HEK293 (cell line): ENCODE data around the gene MAML1.

ENCODE experiments used
- CTCF ChIA-PET: fragments of 350-600 bp; formaldehyde crosslinking; extraction: SDS; loops from one replicate; lab custom pipeline; 2021; ENCODE audit warnings: antibody characterized with exemption; lab: Yijun Ruan, JAX
- POLR2A ChIA-PET: fragments of 300-600 bp; formaldehyde crosslinking; extraction: SDS; loops from one replicate; lab custom pipeline; 2020; ENCODE audit warnings: antibody characterized with exemption, inconsistent platforms; lab: Yijun Ruan, JAX
- H3K27ac ChIP-seq: fragments of 200-500 bp; sonication (Bioruptor generic); 2 replicates; pipeline ENCODE4 v1.5.1; 2014; ENCODE audit warnings: low read depth, low read length, control low read depth, inconsistent platforms; ENCODE audit errors: extremely low read depth
- H3K36me3 ChIP-seq, 2 experiments: fragments of 200-500 bp in 1 of 2; sonication (Bioruptor generic) in 1 of 2; 1 replicate in 1 of 2; 2 replicates in 1 of 2; pipeline ENCODE4 v1.5.1; 2014 to 2017; ENCODE audit warnings: inconsistent platforms in 2 of 2, low read length in 2 of 2; ENCODE audit not compliant: control insufficient read depth in 2 of 2, insufficient read depth in 1 of 2
- H3K4me1 ChIP-seq: fragments of 200-500 bp; sonication (Bioruptor generic); 2 replicates; pipeline ENCODE4 v1.5.1; 2014; ENCODE audit warnings: mild to moderate bottlenecking, low read length, inconsistent platforms; ENCODE audit not compliant: control insufficient read depth, insufficient read depth
- H3K4me3 ChIP-seq: 2 replicates; pipeline ENCODE4 v1.5.1; 2011; ENCODE audit warnings: low read depth, mild to moderate bottlenecking, control low read depth, low read length, moderate library complexity
- H3K9me3 ChIP-seq: fragments of 200-500 bp; sonication (Bioruptor generic); 2 replicates; pipeline ENCODE4 v1.5.1; 2014; ENCODE audit warnings: low read depth, low read length, inconsistent platforms; ENCODE audit not compliant: control insufficient read depth, insufficient read depth
- FEZF1 ChIP-seq: fragments of 450-650 bp; formaldehyde crosslinking; IDR thresholded peaks from 2 replicates; pipeline ENCODE4 v1.5.1; 2016; ENCODE audit warnings: missing biosample characterization, missing genetic modification characterization
- IKZF3 ChIP-seq: fragments of 450-650 bp; IDR thresholded peaks from 2 replicates; pipeline ENCODE4 v1.5.0; 2018; ENCODE audit warnings: missing biosample characterization, mild to moderate bottlenecking, missing genetic modification characterization, moderate library complexity
- RBAK ChIP-seq: fragments of 450-650 bp; formaldehyde crosslinking; IDR thresholded peaks from 2 replicates; pipeline ENCODE4 v1.5.1; 2016; ENCODE audit warnings: missing biosample characterization, missing genetic modification characterization
- ZNF138 ChIP-seq: fragments of 450-650 bp; formaldehyde crosslinking; IDR thresholded peaks from 2 replicates; pipeline ENCODE4 v1.5.1; 2016; ENCODE audit warnings: missing biosample characterization, missing genetic modification characterization, borderline replicate concordance
- ZNF292 ChIP-seq: fragments of 450-650 bp; formaldehyde crosslinking; IDR thresholded peaks from 2 replicates; pipeline ENCODE4 v1.5.1; 2016; ENCODE audit warnings: low read depth, missing biosample characterization, missing genetic modification characterization, borderline replicate concordance
- ZNF37A ChIP-seq: fragments of 450-650 bp; IDR thresholded peaks from 2 replicates; pipeline ENCODE4 v1.5.1; 2018; ENCODE audit warnings: missing biosample characterization, missing genetic modification characterization
- ZNF391 ChIP-seq: fragments of 450-650 bp; formaldehyde crosslinking; IDR thresholded peaks from 2 replicates; pipeline ENCODE4 v1.5.1; 2016; ENCODE audit warnings: low read depth, missing biosample characterization, missing genetic modification characterization, borderline replicate concordance
- ZNF426 ChIP-seq: fragments of 450-650 bp; formaldehyde crosslinking; IDR thresholded peaks from 2 replicates; pipeline ENCODE4 v1.5.1; 2017; ENCODE audit warnings: missing biosample characterization, missing genetic modification characterization, mild to moderate bottlenecking, inconsistent platforms, moderate library complexity
- ZNF514 ChIP-seq: fragments of 450-650 bp; formaldehyde crosslinking; IDR thresholded peaks from 2 replicates; pipeline ENCODE4 v1.5.1; 2016; ENCODE audit warnings: missing biosample characterization, missing genetic modification characterization
- ZNF776 ChIP-seq: fragments of 450-650 bp; formaldehyde crosslinking; IDR thresholded peaks from 2 replicates; pipeline ENCODE4 v1.5.0; 2017; ENCODE audit warnings: missing biosample characterization, missing genetic modification characterization, borderline replicate concordance
- ZNF792 ChIP-seq: fragments of 450-650 bp; formaldehyde crosslinking; IDR thresholded peaks from 2 replicates; pipeline ENCODE4 v1.5.1; 2016; ENCODE audit warnings: missing biosample characterization, missing genetic modification characterization
- TF ChIP-seq, protein P1 (sequence below): fragments of 450-650 bp; formaldehyde crosslinking; IDR thresholded peaks from 2 replicates; pipeline ENCODE4 v1.5.1; 2016; ENCODE audit warnings: missing biosample characterization, missing genetic modification characterization
- TF ChIP-seq, protein P2 (sequence below): fragments of 450-650 bp; formaldehyde crosslinking; IDR thresholded peaks from 2 replicates; pipeline ENCODE4 v1.5.1; 2016; ENCODE audit warnings: missing biosample characterization, missing genetic modification characterization
- TF ChIP-seq, protein P3 (sequence below): fragments of 450-650 bp; formaldehyde crosslinking; IDR thresholded peaks from 2 replicates; pipeline ENCODE4 v1.5.1; 2017; ENCODE audit warnings: missing biosample characterization, mild to moderate bottlenecking, missing genetic modification characterization, moderate library complexity

MAML1 gene

DNA sequence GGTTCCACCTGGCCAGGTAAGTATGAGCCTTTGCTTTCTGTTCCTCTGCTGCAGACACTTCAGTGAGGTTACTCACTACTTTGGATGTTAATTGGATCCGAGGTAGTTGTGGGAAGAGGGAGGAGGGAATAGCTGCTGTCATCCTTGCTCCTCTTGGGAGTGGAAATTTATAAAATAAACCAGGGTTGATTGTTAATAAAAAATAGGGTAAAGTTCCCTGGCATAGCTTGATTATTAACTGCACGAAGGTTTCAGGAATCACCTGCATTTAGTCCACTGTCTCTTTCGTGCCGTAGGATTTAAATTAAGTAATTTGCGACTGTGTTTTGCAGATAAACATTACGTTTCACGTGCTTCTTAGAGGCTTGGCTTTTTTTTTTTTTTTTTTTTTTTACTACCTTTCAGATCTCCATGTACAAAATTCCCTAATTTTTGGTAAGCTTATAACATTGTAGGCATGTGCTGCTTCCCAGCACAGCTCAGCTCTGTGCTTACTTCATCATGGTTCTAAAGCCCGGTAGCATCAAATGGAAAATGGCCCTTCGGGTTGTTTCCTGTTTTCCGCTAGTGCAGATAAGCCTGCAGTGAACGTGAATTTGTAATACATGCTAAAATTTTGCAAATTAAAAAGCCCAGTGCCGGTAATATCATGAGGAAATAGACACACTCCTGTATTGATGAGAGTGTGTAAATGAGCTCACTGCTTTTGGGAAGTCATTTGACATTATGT, 34.3 kb downstream of the MAML1 start:
- H3K36me3 ChIP-seq: peaks cover 19 to 69% of the 10 kb centered on the region in 2 experiments
- ChIA-PET POLR2A (interaction anchor here (0.5 to 0.7 kb wide), 2 partner anchors 14 to 26 kb away, joined by 3 to 4 read pairs; no protein-coding TSS in a partner anchor), CTCF (interaction anchor here (0.5 to 1.3 kb wide), 3 partner anchors 30 to 117 kb away, joined by 3 to 5 read pairs (median 4); no protein-coding TSS in a partner anchor)
- TF ChIP-seq, protein P1, sequence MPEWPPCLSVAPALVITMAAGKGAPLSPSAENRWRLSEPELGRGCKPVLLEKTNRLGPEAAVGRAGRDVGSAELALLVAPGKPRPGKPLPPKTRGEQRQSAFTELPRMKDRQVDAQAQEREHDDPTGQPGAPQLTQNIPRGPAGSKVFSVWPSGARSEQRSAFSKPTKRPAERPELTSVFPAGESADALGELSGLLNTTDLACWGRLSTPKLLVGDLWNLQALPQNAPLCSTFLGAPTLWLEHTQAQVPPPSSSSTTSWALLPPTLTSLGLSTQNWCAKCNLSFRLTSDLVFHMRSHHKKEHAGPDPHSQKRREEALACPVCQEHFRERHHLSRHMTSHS (tag by site-specific recombination): no peak
- TF ChIP-seq FEZF1 (tag by site-specific recombination): no peak
- no peak for TF ChIP-seq ZNF426 (tag by site-specific recombination)
- TF ChIP-seq ZNF792 (tag by site-specific recombination): no peak
- TF ChIP-seq, protein P2, sequence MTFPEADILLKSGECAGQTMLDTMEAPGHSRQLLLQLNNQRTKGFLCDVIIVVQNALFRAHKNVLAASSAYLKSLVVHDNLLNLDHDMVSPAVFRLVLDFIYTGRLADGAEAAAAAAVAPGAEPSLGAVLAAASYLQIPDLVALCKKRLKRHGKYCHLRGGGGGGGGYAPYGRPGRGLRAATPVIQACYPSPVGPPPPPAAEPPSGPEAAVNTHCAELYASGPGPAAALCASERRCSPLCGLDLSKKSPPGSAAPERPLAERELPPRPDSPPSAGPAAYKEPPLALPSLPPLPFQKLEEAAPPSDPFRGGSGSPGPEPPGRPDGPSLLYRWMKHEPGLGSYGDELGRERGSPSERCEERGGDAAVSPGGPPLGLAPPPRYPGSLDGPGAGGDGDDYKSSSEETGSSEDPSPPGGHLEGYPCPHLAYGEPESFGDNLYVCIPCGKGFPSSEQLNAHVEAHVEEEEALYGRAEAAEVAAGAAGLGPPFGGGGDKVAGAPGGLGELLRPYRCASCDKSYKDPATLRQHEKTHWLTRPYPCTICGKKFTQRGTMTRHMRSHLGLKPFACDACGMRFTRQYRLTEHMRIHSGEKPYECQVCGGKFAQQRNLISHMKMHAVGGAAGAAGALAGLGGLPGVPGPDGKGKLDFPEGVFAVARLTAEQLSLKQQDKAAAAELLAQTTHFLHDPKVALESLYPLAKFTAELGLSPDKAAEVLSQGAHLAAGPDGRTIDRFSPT: no peak
- no peak for TF ChIP-seq ZNF292 (tag by site-specific recombination)
- TF ChIP-seq ZNF138 (tag by site-specific recombination): no peak
- TF ChIP-seq ZNF776 (tag by site-specific recombination): no peak
- no peak for TF ChIP-seq ZNF37A (tag by site-specific recombination)
- TF ChIP-seq RBAK (tag by site-specific recombination): no peak
- no peak for TF ChIP-seq ZNF514
- TF ChIP-seq ZNF391 (tag by site-specific recombination): no peak
- TF ChIP-seq, protein P3, sequence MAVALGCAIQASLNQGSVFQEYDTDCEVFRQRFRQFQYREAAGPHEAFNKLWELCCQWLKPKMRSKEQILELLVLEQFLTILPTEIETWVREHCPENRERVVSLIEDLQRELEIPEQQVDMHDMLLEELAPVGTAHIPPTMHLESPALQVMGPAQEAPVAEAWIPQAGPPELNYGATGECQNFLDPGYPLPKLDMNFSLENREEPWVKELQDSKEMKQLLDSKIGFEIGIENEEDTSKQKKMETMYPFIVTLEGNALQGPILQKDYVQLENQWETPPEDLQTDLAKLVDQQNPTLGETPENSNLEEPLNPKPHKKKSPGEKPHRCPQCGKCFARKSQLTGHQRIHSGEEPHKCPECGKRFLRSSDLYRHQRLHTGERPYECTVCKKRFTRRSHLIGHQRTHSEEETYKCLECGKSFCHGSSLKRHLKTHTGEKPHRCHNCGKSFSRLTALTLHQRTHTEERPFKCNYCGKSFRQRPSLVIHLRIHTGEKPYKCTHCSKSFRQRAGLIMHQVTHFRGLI (tag by site-specific recombination): no peak
- H3K4me3 ChIP-seq: no peak overlapping the region
- H3K9me3 ChIP-seq: no peaks in the 10 kb centered on the region
- H3K27ac ChIP-seq: no peak overlapping the region
- peaks cover 7% of the 10 kb centered on the region for H3K4me1 ChIP-seq

DNA sequence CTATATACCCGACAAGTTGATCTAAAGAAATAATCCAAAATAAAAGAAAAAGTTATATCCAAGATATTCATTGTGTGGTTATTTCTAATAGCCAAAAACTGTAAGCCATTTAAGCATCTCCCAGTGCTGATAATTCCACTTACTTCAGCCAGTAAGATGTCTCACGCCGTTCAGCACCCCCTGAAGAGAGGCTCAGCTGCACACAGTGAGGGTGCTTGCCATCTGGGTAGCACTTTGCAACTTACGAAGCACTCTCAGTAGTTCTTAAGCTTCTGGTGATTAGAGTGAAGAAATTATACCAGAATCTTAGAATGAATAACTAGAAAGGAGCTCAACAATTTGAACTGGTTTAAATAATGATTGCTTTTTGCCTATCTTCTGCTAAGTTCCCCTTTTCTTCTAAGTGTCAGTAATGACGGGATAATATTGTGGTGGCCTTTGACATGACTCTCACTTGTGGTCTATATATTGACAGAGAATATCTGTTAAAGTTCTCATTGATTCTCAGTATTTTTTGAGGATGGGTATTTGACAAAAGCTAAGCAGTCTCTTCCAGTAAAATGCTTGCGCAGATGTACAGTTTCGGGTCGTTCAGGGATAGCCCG, 35.0 kb downstream of the MAML1 start:
- CTCF ChIA-PET: interaction anchor here (0.5 to 1.3 kb wide), 3 partner anchors 31 to 116 kb away, joined by 3 to 5 read pairs (median 4); no protein-coding TSS in a partner anchor
- H3K4me1 ChIP-seq: peaks cover 7% of the 10 kb centered on the region
- no peak overlapping the region for H3K4me3 ChIP-seq
- no peak for TF ChIP-seq IKZF3 (tag by site-specific recombination)
- peaks cover 23 to 76% of the 10 kb centered on the region in 2 experiments for H3K36me3 ChIP-seq
- POLR2A ChIA-PET: interaction anchor here (0.5 to 0.7 kb wide), 2 partner anchors 14 to 25 kb away, joined by 3 to 4 read pairs; no protein-coding TSS in a partner anchor
- no peak overlapping the region for H3K27ac ChIP-seq
- no peaks in the 10 kb centered on the region for H3K9me3 ChIP-seq
